ENCODE measurements around the gene SLC15A5. TPM values are rescaled to one million over a fixed set of nuclear protein-coding genes. Genes with fewer than 3 reads are reported as not detected.

The SLC15A5 gene
- total RNA-seq, 1 donor from 2014 or later = not detected

- Mint-ChIP-seq H3K27me3 (ENCODE audit: low read depth) (no peaks in the 10 kb centered on the region), H3K36me3 (ENCODE audit: low read depth) (no peaks in the 10 kb centered on the region), H3K4me3 (no peak overlapping the region), H3K4me1 (no peaks in the 10 kb centered on the region), H3K27ac (ENCODE audit: unreplicated experiment) (no peak overlapping the region), H3K9me3 (peaks cover 2% of the 10 kb centered on the region)
- DNase-seq (ENCODE audit: low read depth, low spot score) = no peak
- TF ChIP-seq CTCF (conservative IDR thresholded peaks at IDR 0.05) = no peak
Measured at GRCh38 chr12:16152885-16153673, 124.4 kb downstream of the SLC15A5 start.

GRCh38 chr12:16150276-16150675 is 127.2 kb downstream of the SLC15A5 start:
- H3K27me3 Mint-ChIP-seq (ENCODE audit: low read depth) = no peaks in the 10 kb centered on the region
- no peak for DNase-seq (ENCODE audit: low read depth, low spot score)
- H3K4me3 Mint-ChIP-seq = no peak overlapping the region
- no peaks in the 10 kb centered on the region for H3K9me3 Mint-ChIP-seq
- no peaks in the 10 kb centered on the region for H3K36me3 Mint-ChIP-seq (ENCODE audit: low read depth)
- TF ChIP-seq CTCF (conservative IDR thresholded peaks at IDR 0.05) = no peak
- no peaks in the 10 kb centered on the region for H3K4me1 Mint-ChIP-seq
- H3K27ac Mint-ChIP-seq (ENCODE audit: unreplicated experiment) = no peak overlapping the region

GRCh38 chr12:16148938-16149337 is 128.5 kb downstream of the SLC15A5 start:
- no peaks in the 10 kb centered on the region for H3K4me1 Mint-ChIP-seq
- TF ChIP-seq CTCF (conservative IDR thresholded peaks at IDR 0.05) = no peak
- no peaks in the 10 kb centered on the region for H3K36me3 Mint-ChIP-seq (ENCODE audit: low read depth)
- DNase-seq (ENCODE audit: low read depth, low spot score) = no peak
- no peaks in the 10 kb centered on the region for H3K9me3 Mint-ChIP-seq
- H3K27ac Mint-ChIP-seq (ENCODE audit: unreplicated experiment) = no peak overlapping the region
- H3K27me3 Mint-ChIP-seq (ENCODE audit: low read depth) = no peaks in the 10 kb centered on the region
- no peak overlapping the region for H3K4me3 Mint-ChIP-seq

Other genes starting within 250 kb of the SLC15A5 start
- gene MGST1, start 70.0 kb upstream of the SLC15A5 start, total RNA-seq = 303 and 325 TPM in 2 replicates